Activated naive CD4-positive, alpha-beta T cell treated with anti-CD3 and anti-CD28 coated beads for 36 hours (primary cell): Measurements from ENCODE around the gene MT1A. TPM values are rescaled to one million over a fixed set of nuclear protein-coding genes. Genes with fewer than 3 reads are reported as not detected.

Source experiments
- CTCF ChIA-PET: fragments of 350-600 bp; sonication (Branson Sonifier 250); formaldehyde crosslinking; loops from one replicate; lab custom pipeline; 2021; ENCODE audit warnings: antibody characterized with exemption; lab: Charles Lee
- DNase-seq: peaks from one replicate; pipeline ENCODE4 v3.0.0-alpha.2; 2020
- H3K27ac Mint-ChIP-seq: one replicate; pipeline ENCODE4 v1.8.0; 2021; ENCODE audit warnings: mild to moderate bottlenecking, mixed read lengths
- H3K27me3 Mint-ChIP-seq: one replicate; pipeline ENCODE4 v1.8.0; 2021; ENCODE audit warnings: low read depth, mixed read lengths
- H3K36me3 Mint-ChIP-seq: one replicate; pipeline ENCODE4 v1.8.0; 2021; ENCODE audit warnings: low read depth, mixed read lengths
- H3K4me1 Mint-ChIP-seq: one replicate; pipeline ENCODE4 v1.8.0; 2021; ENCODE audit warnings: low read depth, mixed read lengths
- H3K4me3 Mint-ChIP-seq: one replicate; pipeline ENCODE4 v1.8.0; 2021; ENCODE audit warnings: mild to moderate bottlenecking, moderate library complexity, mixed read lengths
- H3K9me3 Mint-ChIP-seq: one replicate; pipeline ENCODE4 v1.8.0; 2021; ENCODE audit warnings: mixed read lengths
- intact Hi-C: fragments of 100-400 bp; cut with micrococcal nuclease; formaldehyde crosslinking; loops from one replicate; pipeline ENCODE4 v1.15.1; 2023
- total RNA-seq, 2 experiments: library from RNA; stranded (reverse); gene quantifications; one replicate each; pipeline ENCODE4 v1.2.3, GENCODE V29; 2021

Gene MT1A
- total RNA-seq, 2 experiments from 2014 or later, result not detected

DNA sequence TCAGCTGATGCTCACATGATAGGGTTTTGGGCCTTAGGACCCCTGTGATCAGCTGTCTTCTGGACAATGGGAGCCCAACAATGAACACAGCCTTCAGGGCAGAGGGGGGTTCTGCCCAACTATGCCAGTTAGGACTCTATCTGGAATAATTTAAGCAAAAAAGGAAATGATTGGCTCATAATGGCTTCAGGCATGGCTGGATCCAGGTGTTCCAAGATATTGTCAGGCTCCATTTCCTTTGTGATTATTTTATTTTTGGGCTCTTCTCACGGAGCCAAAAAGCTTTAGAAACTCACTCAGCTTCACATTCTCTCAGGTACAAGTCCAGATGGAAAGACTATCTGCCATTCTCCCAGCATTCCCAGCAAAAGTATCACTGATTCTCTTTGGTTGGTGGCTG is 33.0 kb upstream of the MT1A start:
- H3K27ac Mint-ChIP-seq, result no peak overlapping the region
- peaks cover 4% of the 10 kb centered on the region for H3K27me3 Mint-ChIP-seq
- peaks cover 41% of the 10 kb centered on the region for H3K4me1 Mint-ChIP-seq
- no peak overlapping the region for H3K4me3 Mint-ChIP-seq
- no peaks in the 10 kb centered on the region for H3K36me3 Mint-ChIP-seq
- CTCF ChIA-PET, result interaction anchor here (0.5 to 6.7 kb wide), 4 partner anchors 28 to 97 kb away, joined by 3 to 57 read pairs (median 6); no protein-coding TSS in a partner anchor
- intact Hi-C loops, result no loop called here
- no peak for DNase-seq
- H3K9me3 Mint-ChIP-seq, result no peaks in the 10 kb centered on the region

GRCh38 chr16:56606071-56606475 is 32.4 kb upstream of the MT1A start:
- peaks cover under 1% of the 10 kb centered on the region for H3K27me3 Mint-ChIP-seq
- H3K4me1 Mint-ChIP-seq, result peaks cover 47% of the 10 kb centered on the region
- intact Hi-C loops, result no loop called here
- peak; percentile 23 for DNase-seq
- no peak overlapping the region for H3K27ac Mint-ChIP-seq
- H3K4me3 Mint-ChIP-seq, result no peak overlapping the region
- no peaks in the 10 kb centered on the region for H3K9me3 Mint-ChIP-seq
- H3K36me3 Mint-ChIP-seq, result no peaks in the 10 kb centered on the region
- CTCF ChIA-PET, result interaction anchor here (0.9 to 6.7 kb wide), 5 partner anchors 21 to 96 kb away, joined by 3 to 57 read pairs (median 6); no protein-coding TSS in a partner anchor

GRCh38 chr16:56606476-56607108 is 31.9 kb upstream of the MT1A start:
- Mint-ChIP-seq H3K36me3 (no peaks in the 10 kb centered on the region), H3K9me3 (no peaks in the 10 kb centered on the region), H3K4me3 (no peak overlapping the region), H3K27ac (no peak overlapping the region), H3K27me3 (no peaks in the 10 kb centered on the region), H3K4me1 (peaks cover 53% of the 10 kb centered on the region)
- no peak for DNase-seq
- CTCF ChIA-PET, result interaction anchor here (0.9 to 6.7 kb wide), 5 partner anchors 21 to 96 kb away, joined by 3 to 57 read pairs (median 6); no protein-coding TSS in a partner anchor
- intact Hi-C loops, result no loop called here

DNA sequence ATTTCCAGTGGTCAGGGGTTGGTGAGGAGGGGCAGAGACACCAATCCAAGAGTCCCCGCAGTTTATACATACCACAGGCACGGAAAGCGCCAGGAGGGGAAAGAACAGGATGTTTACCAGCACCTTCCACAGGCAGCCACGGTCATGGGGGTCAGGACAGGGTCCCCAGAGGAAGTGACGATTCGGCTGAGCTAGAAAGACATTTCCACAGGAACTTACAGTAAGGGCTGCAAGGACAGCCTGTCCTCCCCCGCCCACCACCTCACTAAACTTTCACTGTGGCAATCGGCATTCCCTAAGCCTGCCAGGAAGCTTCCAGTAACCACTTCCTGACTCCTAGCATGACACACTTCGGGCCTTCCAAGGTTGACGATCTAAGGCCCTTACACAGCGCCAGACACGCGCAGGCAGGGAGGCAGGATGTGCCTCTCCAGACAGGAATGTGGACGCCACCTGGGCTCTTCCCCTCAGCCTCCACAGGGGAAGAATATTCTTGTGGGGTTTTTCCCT is 31.3 kb upstream of the MT1A start:
- intact Hi-C loops, result no loop called here
- peak; percentile 43 for DNase-seq
- Mint-ChIP-seq H3K9me3 (no peaks in the 10 kb centered on the region), H3K36me3 (no peaks in the 10 kb centered on the region), H3K27ac (peak overlapping the region; percentile 77), H3K27me3 (no peaks in the 10 kb centered on the region), H3K4me3 (peak overlapping the region; percentile 16), H3K4me1 (peaks cover 55% of the 10 kb centered on the region)
- CTCF ChIA-PET, result interaction anchor here (1.1 to 6.7 kb wide), 2 partner anchors 22 to 95 kb away, joined by 3 to 57 read pairs; no protein-coding TSS in a partner anchor

DNA sequence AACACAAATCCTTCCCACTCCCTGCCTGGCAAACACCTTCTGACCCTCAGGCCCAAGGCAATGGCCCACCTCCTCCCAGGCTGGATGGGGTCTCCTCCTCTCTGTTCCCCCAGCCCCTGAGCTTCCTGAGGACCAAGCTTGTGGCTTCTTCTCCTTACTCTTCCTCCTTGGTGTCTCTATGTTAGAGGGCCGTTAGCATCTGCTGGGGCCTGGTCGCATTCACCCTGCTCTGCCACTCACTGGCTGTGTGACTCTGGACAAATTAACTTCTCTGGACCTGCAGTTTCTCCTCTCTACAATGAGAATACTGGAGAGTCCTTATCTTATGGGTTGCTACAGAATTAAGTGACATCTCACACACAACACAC is 30.8 kb upstream of the MT1A start:
- H3K9me3 Mint-ChIP-seq, result no peaks in the 10 kb centered on the region
- CTCF ChIA-PET, result no interaction called here

GRCh38 chr16:56608043-56608875 is 30.2 kb upstream of the MT1A start, which contains the start of gene MT2A:
MT2A (plus strand) TSS chr16:56608584; CDS start chr16:56608656, 72 bp downstream.
- Mint-ChIP-seq H3K4me1 (peaks cover 62% of the 10 kb centered on the region), H3K27ac (peak within 1 kb of the TSS; percentile 88), H3K9me3 (no peaks in the 10 kb centered on the region), H3K4me3 (peak within 1 kb of the TSS; percentile 88), H3K36me3 (no peaks in the 10 kb centered on the region), H3K27me3 (no peaks in the 10 kb centered on the region)
- peak; percentile 94 for DNase-seq
- CTCF ChIA-PET, result interaction anchor here (0.9 to 2.1 kb wide), 3 partner anchors 31 to 94 kb away, joined by 3 to 7 read pairs (median 3); no protein-coding TSS in a partner anchor
- intact Hi-C loops, result loop anchor here (1.0 to 2.0 kb wide), 11 partner anchors 17 to 435 kb away; partner anchors contain the start of genes MT1E, MT1F, MT1X and NUDT21

More for the DNA sequence above, 30.8 kb upstream of the MT1A start:
- peak overlapping the region; percentile 50 for H3K4me3 Mint-ChIP-seq
- intact Hi-C loops, result loop anchor here (1.0 to 2.0 kb wide), 11 partner anchors 18 to 435 kb away; partner anchors contain the start of genes MT1E, MT1F, MT1X and NUDT21
- H3K27me3 Mint-ChIP-seq, result no peaks in the 10 kb centered on the region
- H3K4me1 Mint-ChIP-seq, result peaks cover 59% of the 10 kb centered on the region
- peak overlapping the region; percentile 77 for H3K27ac Mint-ChIP-seq
- DNase-seq, result no peak
- no peaks in the 10 kb centered on the region for H3K36me3 Mint-ChIP-seq

- Mint-ChIP-seq H3K4me1 (peaks cover 67% of the 10 kb centered on the region), H3K4me3 (peak overlapping the region; percentile 88), H3K27ac (peak overlapping the region; percentile 88), H3K27me3 (no peaks in the 10 kb centered on the region), H3K36me3 (no peaks in the 10 kb centered on the region), H3K9me3 (no peaks in the 10 kb centered on the region)
- CTCF ChIA-PET, result interaction anchor here (0.7 to 2.1 kb wide), 5 partner anchors 32 to 344 kb away, joined by 3 to 7 read pairs (median 3); no protein-coding TSS in a partner anchor
- peak; percentile 22 for DNase-seq
- intact Hi-C loops, result loop anchor here (1.0 to 2.0 kb wide), 12 partner anchors 16 to 577 kb away; partner anchors contain the start of genes MT1E, MT1F, MT1X and NUDT21
These were observed 29.5 kb upstream of the MT1A start for GRCh38 chr16:56608876-56609462.

DNA sequence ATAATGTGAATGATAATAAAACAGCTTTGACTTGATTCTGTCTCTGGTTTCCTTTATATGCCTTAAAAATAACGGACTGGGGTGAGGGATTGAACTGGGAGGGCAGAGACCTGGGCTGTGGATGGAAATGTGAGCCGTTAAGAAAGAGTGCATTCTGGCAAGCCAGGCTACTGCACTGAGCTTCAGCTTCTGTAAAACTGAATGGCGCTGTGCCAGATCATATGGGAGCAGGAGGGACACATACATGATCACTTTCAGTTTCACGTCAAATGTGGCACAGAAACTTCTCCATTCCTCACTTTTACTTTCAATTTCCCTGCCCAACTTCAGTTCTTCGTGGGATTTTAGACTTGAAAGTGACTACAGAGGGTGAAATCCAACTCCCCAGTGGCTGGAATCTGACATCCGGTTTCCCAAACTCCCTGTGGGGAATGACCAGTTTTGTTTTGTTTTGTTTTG is 29.0 kb upstream of the MT1A start:
- Mint-ChIP-seq H3K36me3 (no peaks in the 10 kb centered on the region), H3K4me1 (peaks cover 72% of the 10 kb centered on the region), H3K9me3 (no peaks in the 10 kb centered on the region), H3K27me3 (no peaks in the 10 kb centered on the region), H3K27ac (peak overlapping the region; percentile 88), H3K4me3 (peak overlapping the region; percentile 88)
- intact Hi-C loops, result loop anchor here (1.0 to 2.0 kb wide), 6 partner anchors 159 to 577 kb away; partner anchors contain the start of genes NUDT21, OGFOD1, PSME3IP1 and RSPRY1
- peak; percentile 91 for DNase-seq
- CTCF ChIA-PET, result interaction anchor here (0.7 to 2.1 kb wide), 5 partner anchors 9 to 345 kb away, joined by 3 to 7 read pairs (median 3); no protein-coding TSS in a partner anchor

DNA sequence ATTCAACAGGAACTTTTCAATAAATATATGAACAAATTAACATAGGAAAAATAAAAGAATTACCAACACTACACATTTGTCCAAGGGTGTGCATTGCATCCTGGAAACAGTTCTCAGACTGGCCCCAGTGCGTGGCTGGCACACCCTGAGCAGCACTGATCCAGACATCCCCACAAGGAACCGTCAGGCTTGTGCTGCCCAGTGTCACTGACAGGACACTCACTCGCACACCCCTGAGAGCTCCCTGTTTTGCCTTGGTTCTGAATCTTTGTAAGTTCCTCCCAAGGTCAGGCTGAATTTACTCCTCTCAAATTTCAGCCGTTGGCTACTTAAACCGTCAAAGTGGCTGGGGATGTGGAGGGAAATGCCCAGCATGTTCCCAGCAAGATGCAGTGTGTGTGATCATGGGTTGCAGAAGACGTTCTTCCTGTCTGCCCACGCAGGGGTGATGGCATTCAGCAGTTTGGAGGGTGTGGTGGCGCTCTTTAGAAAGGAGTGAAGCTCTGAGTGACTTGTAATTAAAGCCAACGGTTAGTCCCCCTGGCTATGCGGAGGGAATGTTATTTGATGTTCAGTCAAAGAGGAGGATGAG is 28.4 kb upstream of the MT1A start:
- peak; percentile 94 for DNase-seq
- Mint-ChIP-seq H3K36me3 (no peaks in the 10 kb centered on the region), H3K4me1 (peaks cover 78% of the 10 kb centered on the region), H3K9me3 (no peaks in the 10 kb centered on the region), H3K27me3 (no peaks in the 10 kb centered on the region), H3K4me3 (peak overlapping the region; percentile 88), H3K27ac (peak overlapping the region; percentile 88)
- intact Hi-C loops, result loop anchor here (5.0 kb wide), 4 partner anchors 322 to 927 kb away; partner anchors contain the start of genes CCDC102A, HERPUD1 and NLRC5
- CTCF ChIA-PET, result interaction anchor here (0.7 to 3.5 kb wide), 5 partner anchors 10 to 92 kb away, joined by 3 to 12 read pairs (median 3); no protein-coding TSS in a partner anchor

DNA sequence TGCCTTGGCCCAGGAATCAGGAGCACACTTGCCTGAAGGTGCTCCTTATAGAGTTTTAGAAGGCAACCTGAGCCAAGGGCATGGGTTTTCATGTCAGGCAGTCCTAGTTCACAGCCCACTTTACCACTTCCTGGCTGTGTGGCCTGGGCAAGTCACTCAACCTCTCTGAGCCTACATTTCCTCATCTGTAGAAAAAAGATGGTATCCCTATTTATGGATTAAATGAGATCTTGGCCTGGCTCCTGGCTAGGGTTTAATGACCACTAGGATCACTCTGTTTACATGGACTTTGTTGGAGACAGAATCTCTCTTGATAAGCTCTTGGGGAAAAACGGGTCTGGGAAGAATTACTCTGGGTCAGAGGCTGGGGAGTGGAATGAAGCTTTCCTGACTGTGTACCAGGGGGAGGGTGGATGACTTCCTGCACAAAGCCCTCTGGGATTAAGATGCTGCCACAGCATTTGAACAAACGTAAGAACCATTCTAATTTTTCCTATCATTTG is 27.8 kb upstream of the MT1A start:
- Mint-ChIP-seq H3K9me3 (no peaks in the 10 kb centered on the region), H3K4me1 (peaks cover 81% of the 10 kb centered on the region), H3K36me3 (no peaks in the 10 kb centered on the region), H3K4me3 (peak overlapping the region; percentile 88), H3K27ac (peak overlapping the region; percentile 88), H3K27me3 (no peaks in the 10 kb centered on the region)
- no peak for DNase-seq
- CTCF ChIA-PET, result interaction anchor here (0.9 to 3.5 kb wide), 3 partner anchors 10 to 91 kb away, joined by 3 to 12 read pairs (median 3); no protein-coding TSS in a partner anchor
- intact Hi-C loops, result loop anchor here (5.0 kb wide), 4 partner anchors 322 to 927 kb away; partner anchors contain the start of genes CCDC102A, HERPUD1 and NLRC5
